ENCODE data around the gene MCF2L2.

The MCF2L2 gene

DNA sequence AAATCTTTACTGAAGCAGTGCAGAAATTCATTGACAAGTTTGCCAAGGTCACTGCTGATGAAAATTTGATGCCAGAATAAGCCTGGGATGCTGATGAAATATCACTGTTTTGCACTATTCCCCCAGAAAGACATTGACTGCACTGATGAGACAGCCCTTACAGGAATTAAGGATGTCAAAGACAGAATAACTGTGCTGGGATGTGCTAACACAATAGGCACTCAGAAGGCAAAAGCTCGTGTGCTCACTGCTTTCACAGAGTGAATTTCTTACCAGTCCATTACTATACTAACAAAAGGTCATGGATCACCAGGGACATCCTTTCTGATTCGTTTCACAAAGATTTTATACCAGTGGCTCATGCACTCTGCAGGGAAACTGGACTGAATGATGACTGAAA, 69.4 kb downstream of the MCF2L2 start:
- no peak for DNase-seq

DNA sequence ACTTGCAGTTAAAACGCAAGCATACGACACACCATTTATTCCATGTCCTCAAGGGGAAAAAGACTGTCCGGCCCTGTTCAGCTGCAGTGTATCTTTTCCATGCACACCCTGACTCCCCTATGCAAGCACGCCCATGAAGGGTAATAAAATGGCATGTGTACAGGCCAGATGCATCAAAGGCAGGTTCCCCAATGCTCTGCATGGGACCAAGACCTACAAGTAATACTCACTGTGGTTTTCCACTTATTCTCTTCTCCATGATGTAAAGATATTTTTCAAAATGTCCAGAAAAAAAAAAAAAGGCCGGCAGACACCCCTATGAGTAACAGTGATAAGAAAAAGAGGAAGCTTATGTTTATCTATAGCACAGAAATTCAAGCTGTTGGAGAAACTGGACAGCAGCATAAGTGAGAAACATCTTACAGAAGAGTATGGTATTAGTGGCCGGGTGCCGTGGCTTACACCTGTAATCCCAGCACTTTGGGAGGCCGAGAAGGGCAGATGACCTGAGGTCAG, 70.8 kb downstream of the MCF2L2 start:
- no peak for DNase-seq

GRCh38 chr3:183356920-183357319, 71.5 kb downstream of the MCF2L2 start:
- DNase-seq, result no peak

- no peak for DNase-seq
Observed at GRCh38 chr3:183354874-183355273, 73.5 kb downstream of the MCF2L2 start.

- no peak for DNase-seq
Observed at GRCh38 chr3:183354325-183354831, 74.0 kb downstream of the MCF2L2 start.

DNA sequence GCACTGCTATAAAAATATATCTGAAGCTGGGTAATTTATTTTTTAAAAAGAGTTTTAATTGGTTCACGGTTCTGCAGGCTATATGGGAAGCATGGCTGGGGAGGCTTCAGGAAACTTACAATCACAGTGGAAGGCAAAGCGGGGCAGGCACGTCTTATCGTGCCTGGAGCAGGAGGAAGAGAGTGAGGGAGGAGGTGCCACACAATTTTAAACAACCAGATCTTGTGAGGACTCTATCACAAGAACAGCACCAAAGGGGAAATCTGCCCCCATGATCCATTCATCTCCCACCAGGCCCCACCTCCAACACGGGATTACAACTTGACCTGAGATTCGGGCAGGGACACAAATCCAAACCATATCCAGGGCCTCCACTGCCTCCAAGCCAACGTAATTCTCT, 75.0 kb downstream of the MCF2L2 start:
- no peak for DNase-seq

DNA sequence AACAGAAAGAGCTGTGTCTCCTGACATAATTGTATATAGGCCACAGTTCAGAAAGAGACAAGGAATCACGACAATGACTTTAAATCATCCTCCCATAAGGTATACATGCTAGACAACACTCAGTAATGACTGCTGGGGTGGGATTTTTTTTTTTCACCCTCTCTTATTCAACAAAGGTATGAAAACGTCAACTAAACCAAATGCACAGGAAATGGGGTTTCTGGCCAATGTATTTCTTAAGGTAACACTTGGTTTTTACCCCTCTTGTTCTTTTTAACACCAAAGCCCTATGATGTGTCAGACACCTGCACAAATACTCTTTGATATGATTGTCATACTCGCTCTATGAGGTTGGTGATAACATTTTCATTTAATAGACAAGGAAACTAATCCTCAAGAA, 78.3 kb downstream of the MCF2L2 start:
- peak; percentile 54 for DNase-seq

- DNase-seq, result peak; percentile 46
Observed at GRCh38 chr3:183349421-183350157, 78.8 kb downstream of the MCF2L2 start.

GRCh38 chr3:183342824-183343223, 85.6 kb downstream of the MCF2L2 start:
- no peak for DNase-seq

- DNase-seq, result no peak
Observed at GRCh38 chr3:183341545-183342288, 86.7 kb downstream of the MCF2L2 start.

- DNase-seq, result no peak
Observed at GRCh38 chr3:183340222-183340621, 88.2 kb downstream of the MCF2L2 start.

DNA sequence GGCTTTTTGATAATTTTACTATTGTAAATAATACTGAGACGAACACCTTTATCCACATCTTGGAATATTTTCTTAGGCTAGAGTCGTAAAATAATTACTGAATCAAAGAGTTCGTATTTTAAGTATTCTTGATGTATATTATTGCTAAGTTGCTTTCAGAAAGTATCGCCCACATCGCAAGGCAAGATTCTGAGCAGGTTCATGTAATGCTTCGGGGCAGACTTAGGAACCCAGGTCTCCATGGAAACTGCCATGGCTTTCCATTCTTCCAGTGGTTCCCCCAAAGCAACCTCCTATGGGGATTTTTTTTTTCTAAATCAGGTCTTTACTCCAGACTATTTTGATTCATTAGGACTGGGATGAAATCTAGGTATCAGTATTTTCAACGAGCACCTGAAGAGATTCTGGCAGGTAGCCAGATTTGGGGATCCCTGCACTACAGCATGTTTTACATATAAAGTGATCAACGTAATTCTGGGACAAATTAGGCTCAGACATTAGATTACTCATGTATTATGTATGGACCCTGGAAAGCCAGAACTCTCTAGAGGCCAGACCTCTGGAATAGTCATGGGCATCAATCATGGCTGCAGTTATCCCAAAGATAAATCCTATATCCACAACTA, 88.8 kb downstream of the MCF2L2 start:
- DNase-seq, result no peak

GRCh38 chr3:183338520-183338919, 89.9 kb downstream of the MCF2L2 start:
- DNase-seq, result no peak

GRCh38 chr3:183332487-183332886, 95.9 kb downstream of the MCF2L2 start:
- DNase-seq, result no peak

DNA sequence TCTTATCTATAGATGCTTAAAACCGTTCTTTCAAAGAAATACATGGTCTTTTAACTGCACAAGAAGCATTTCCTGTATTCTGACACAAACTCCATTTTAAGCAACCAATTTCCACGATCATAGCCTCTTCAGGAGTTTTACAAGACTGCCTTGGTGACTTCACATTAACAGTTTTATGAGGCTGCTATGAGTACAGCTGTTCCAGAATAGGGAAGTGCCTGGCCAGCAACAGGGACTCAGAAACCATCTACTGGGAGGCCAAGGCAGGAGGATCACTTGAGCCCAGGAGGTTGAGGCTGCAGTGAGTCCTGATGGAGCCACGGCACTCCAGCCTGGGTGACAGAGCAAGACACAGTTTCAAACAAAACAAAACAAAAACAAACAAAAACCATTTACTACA, 96.9 kb downstream of the MCF2L2 start:
- no peak for DNase-seq

GRCh38 chr3:183330881-183331280, 97.5 kb downstream of the MCF2L2 start:
- no peak for DNase-seq

DNA sequence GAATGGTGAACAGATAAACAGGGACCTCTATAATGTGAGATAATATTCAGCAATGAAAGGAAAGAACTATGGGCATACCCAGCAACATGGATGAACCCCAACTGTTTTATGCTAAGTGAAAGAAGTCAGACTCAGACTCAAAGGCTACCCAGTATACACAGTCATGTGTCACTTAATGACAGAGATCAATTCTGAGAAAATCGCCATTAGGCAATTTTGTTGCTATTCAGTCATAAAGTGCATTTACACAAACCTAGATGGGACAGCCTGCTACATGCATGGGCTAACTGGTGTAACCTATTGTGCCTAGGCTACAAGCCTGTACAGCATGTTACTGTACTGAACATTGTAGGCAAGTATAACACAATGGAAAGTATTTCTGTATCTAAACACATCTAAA, 98.9 kb downstream of the MCF2L2 start:
- no peak for DNase-seq

GRCh38 chr3:183328823-183329222, 99.6 kb downstream of the MCF2L2 start:
- no peak for DNase-seq

DNA sequence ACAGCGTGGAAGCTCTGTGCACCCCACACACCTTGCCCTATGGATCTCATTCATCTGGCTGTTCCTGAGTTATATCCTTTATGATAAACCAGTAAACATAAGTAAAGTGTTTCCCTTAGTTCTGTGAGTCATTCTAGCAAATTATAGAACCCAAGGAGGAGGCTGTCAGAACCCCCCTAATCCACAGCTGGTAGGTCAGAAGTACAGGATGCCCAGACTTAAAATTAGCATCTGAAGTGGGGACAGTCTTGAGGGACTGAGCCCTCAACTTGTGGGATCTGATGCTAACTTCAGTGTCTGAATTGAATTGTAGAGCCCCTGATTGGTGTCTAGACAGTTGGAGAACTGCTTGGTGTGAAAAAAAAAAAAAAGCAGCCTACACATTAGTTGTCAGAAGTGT, 100.3 kb downstream of the MCF2L2 start:
- DNase-seq, result no peak

- no peak for DNase-seq
Observed at GRCh38 chr3:183327343-183327742, 101.1 kb downstream of the MCF2L2 start.

DNA sequence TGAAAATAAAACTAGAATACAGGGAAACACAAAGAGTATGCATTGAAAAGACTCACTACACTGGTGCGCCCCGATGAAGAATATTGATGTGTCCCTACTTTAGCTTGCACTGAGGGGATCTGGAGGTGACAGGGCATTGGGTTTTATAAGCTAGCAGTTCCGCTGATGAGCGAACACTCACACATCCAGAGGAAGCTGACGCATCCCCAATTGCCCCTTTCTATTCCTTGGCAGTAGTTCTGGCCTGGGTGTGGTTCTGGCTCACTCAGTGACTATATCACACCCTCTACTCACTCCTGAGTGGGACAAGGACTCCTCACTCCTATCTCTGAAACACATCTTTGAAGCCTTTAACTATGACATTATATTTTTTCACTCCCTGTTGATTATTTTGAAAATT, 104.3 kb downstream of the MCF2L2 start:
- DNase-seq, result no peak

- no peak for DNase-seq
Observed at GRCh38 chr3:183319371-183319770, 109.0 kb downstream of the MCF2L2 start.

DNA sequence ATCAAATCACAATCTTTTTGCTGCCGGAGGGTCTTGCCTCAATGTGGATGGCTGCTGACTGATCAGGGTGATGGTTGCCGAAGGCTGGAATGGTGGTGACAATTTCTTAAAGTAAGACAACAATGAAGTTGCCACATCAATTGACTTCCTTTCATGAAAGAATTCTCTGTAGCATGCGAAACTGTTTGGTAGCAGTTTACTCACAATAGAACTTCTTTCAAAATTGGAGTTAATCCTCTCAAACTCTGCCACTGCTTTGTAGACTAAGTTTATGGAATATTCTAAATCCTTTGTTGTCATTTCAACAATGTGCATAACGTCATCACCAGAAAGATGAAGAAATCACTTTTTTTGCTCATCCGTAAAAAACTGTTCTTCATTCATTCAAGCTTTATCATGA, 109.5 kb downstream of the MCF2L2 start:
- DNase-seq, result no peak
